ENCODE results near the gene LSM10.

LSM10 gene

GRCh38 chr1:36351227-36351977 lies 46.3 kb downstream of the LSM10 start:
- DNase-seq (ENCODE audit: low read depth, low spot score) = no peak

- DNase-seq (ENCODE audit: low read depth, low spot score) = no peak
These were observed 47.0 kb downstream of the LSM10 start for GRCh38 chr1:36350659-36351226.

- DNase-seq (ENCODE audit: low read depth, low spot score) = no peak
These were observed 47.9 kb downstream of the LSM10 start for GRCh38 chr1:36349839-36350238.

- no peak for DNase-seq (ENCODE audit: low read depth, low spot score)
These were observed 48.5 kb downstream of the LSM10 start for GRCh38 chr1:36349241-36349671.

GRCh38 chr1:36346741-36347370 lies 50.9 kb downstream of the LSM10 start:
- no peak for DNase-seq (ENCODE audit: low read depth, low spot score)

- no peak for DNase-seq (ENCODE audit: low read depth, low spot score)
These were observed 52.4 kb downstream of the LSM10 start for GRCh38 chr1:36345353-36345752.

GRCh38 chr1:36344395-36344680 lies 53.4 kb downstream of the LSM10 start:
- DNase-seq (ENCODE audit: low read depth, low spot score) = no peak

- no peak for DNase-seq (ENCODE audit: low read depth, low spot score)
These were observed 53.9 kb downstream of the LSM10 start for GRCh38 chr1:36343651-36344394.
